Activated CD4-positive, alpha-beta T cell treated with anti-CD3 and anti-CD28 coated beads for 24 hours (primary cell): ENCODE measurements around the gene PRRT2.

Experiments
- DNase-seq, 2 donors: peaks; one replicate each; pipeline ENCODE4 v3.0.0-alpha.2; 2020; ENCODE audit warnings: low read depth in 2 of 2

PRRT2 gene

DNA sequence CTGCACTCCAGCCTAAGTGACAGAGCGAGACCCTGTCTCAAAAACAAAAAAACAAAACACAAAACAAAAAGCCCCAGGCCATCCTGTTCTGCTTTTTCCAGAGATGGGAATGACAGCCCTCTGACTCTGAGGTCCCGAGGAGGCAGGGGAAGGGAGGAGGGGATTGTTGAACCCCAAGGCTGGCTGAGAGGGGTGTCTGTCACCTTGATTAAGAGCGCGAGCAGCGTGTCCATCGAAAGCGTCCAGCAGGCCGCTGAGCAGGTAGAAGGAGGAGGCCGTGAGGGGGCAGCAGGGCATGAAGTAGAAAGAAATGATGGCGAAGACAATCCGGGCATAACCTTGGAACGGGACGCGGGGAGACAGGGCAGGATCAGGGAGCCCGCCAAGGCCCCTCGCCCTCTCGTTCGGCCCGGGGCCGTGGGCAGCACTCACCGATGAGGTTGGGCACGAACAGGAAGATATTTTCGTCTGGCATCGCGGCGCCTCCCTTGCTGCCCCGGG is 50.4 kb downstream of the PRRT2 start:
- no peak for DNase-seq

GRCh38 chr16:29862884-29863668 is 51.1 kb downstream of the PRRT2 start, which contains the start of gene CDIPT:
TSS of gene CDIPT (minus strand) at chr16:29863226. CDS start at chr16:29862857, 369 bp downstream.
- peak; percentile 87 to 88 for DNase-seq

- DNase-seq = no peak
Measured at GRCh38 chr16:29863669-29863984, 51.6 kb downstream of the PRRT2 start.

DNA sequence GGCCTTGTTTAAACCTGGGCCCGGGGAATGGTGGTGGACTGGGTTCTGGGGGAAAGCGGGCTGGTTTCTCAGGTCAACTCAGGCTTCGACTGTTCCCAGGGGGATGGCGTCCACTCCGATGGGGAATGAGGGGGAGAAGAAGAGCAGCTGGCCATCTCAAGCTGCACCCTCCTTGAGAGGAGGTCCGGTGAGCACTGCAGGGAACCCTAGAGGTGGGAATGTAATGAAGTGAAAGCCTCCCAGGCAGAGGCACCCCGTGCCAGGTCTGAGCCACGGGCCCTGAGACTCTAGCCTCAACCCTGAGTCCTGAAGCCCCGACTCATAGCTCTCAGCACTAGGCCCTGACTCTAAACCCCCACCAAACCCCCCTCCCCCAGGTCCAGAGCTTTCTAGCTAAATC is 52.2 kb downstream of the PRRT2 start:
- no peak for DNase-seq
